ENCODE results near the gene PERM1.
A peak's percentile ranks its signal among the peaks of the same experiment; 100 is the strongest.
"Not testable (repeated sequence)": the region's sequence is repeated elsewhere in the genome, so short reads cannot be mapped to it uniquely, and the experiment has no call there.

Gene PERM1

GRCh38 chr1:1022302-1023009 is 40.6 kb upstream of the PERM1 start:
- DNase-seq, result no peak
- H3K36me3 ChIP-seq (ENCODE audit: control insufficient read depth, insufficient read depth, low read length), result no peaks in the 10 kb centered on the region
- H3K9me3 ChIP-seq (ENCODE audit: control insufficient read depth, low read length), result no peaks in the 10 kb centered on the region
- H3K27ac ChIP-seq (ENCODE audit: insufficient read depth, low read length, poor library complexity, severe bottlenecking), result no peak overlapping the region
- H3K4me1 ChIP-seq (ENCODE audit: control insufficient read depth, insufficient read depth, low read length, poor library complexity, severe bottlenecking), result peaks cover 19% of the 10 kb centered on the region
- no peaks in the 10 kb centered on the region for H3K27me3 ChIP-seq (replicated peaks; ENCODE audit: control insufficient read depth, insufficient read depth, low read length, poor library complexity, severe bottlenecking)
- no peak overlapping the region for H3K4me3 ChIP-seq (ENCODE audit: insufficient read depth, low read depth, low read length, poor library complexity, severe bottlenecking)

GRCh38 chr1:1021920-1022259 is 40.0 kb upstream of the PERM1 start:
- H3K36me3 ChIP-seq (ENCODE audit: control insufficient read depth, insufficient read depth, low read length), result no peaks in the 10 kb centered on the region
- H3K4me1 ChIP-seq (ENCODE audit: control insufficient read depth, insufficient read depth, low read length, poor library complexity, severe bottlenecking), result peaks cover 19% of the 10 kb centered on the region
- no peak overlapping the region for H3K4me3 ChIP-seq (ENCODE audit: insufficient read depth, low read depth, low read length, poor library complexity, severe bottlenecking)
- no peak overlapping the region for H3K27ac ChIP-seq (ENCODE audit: insufficient read depth, low read length, poor library complexity, severe bottlenecking)
- H3K27me3 ChIP-seq (replicated peaks; ENCODE audit: control insufficient read depth, insufficient read depth, low read length, poor library complexity, severe bottlenecking), result no peaks in the 10 kb centered on the region
- DNase-seq, result no peak
- no peaks in the 10 kb centered on the region for H3K9me3 ChIP-seq (ENCODE audit: control insufficient read depth, low read length)

- H3K9me3 ChIP-seq (ENCODE audit: control insufficient read depth, low read length), result no peaks in the 10 kb centered on the region
- no peak for DNase-seq
- H3K4me3 ChIP-seq (ENCODE audit: insufficient read depth, low read depth, low read length, poor library complexity, severe bottlenecking), result no peak overlapping the region
- peaks cover 19% of the 10 kb centered on the region for H3K4me1 ChIP-seq (ENCODE audit: control insufficient read depth, insufficient read depth, low read length, poor library complexity, severe bottlenecking)
- no peaks in the 10 kb centered on the region for H3K27me3 ChIP-seq (replicated peaks; ENCODE audit: control insufficient read depth, insufficient read depth, low read length, poor library complexity, severe bottlenecking)
- H3K36me3 ChIP-seq (ENCODE audit: control insufficient read depth, insufficient read depth, low read length), result no peaks in the 10 kb centered on the region
- H3K27ac ChIP-seq (ENCODE audit: insufficient read depth, low read length, poor library complexity, severe bottlenecking), result no peak overlapping the region
Observed at GRCh38 chr1:1021010-1021919, 39.4 kb upstream of the PERM1 start.

GRCh38 chr1:1020415-1021009 is 38.6 kb upstream of the PERM1 start:
- H3K36me3 ChIP-seq (ENCODE audit: control insufficient read depth, insufficient read depth, low read length), result no peaks in the 10 kb centered on the region
- no peak overlapping the region for H3K27ac ChIP-seq (ENCODE audit: insufficient read depth, low read length, poor library complexity, severe bottlenecking)
- DNase-seq, result no peak
- peaks cover 19% of the 10 kb centered on the region for H3K4me1 ChIP-seq (ENCODE audit: control insufficient read depth, insufficient read depth, low read length, poor library complexity, severe bottlenecking)
- no peaks in the 10 kb centered on the region for H3K27me3 ChIP-seq (replicated peaks; ENCODE audit: control insufficient read depth, insufficient read depth, low read length, poor library complexity, severe bottlenecking)
- H3K9me3 ChIP-seq (ENCODE audit: control insufficient read depth, low read length), result no peaks in the 10 kb centered on the region
- peak overlapping the region; percentile 25 for H3K4me3 ChIP-seq (ENCODE audit: insufficient read depth, low read depth, low read length, poor library complexity, severe bottlenecking)

GRCh38 chr1:1020000-1020404 is 38.1 kb upstream of the PERM1 start, which contains the start of gene AGRN:
Gene AGRN, plus strand, starts transcription at chr1:1020120. Its CDS starts 53 bp downstream, at chr1:1020173.
- Histone ChIP-seq H3K4me3 (ENCODE audit: insufficient read depth, low read depth, low read length, poor library complexity, severe bottlenecking) (peak within 1 kb of the TSS; percentile 29), H3K27me3 (replicated peaks; ENCODE audit: control insufficient read depth, insufficient read depth, low read length, poor library complexity, severe bottlenecking) (no peaks in the 10 kb centered on the region), H3K36me3 (ENCODE audit: control insufficient read depth, insufficient read depth, low read length) (no peaks in the 10 kb centered on the region), H3K27ac (ENCODE audit: insufficient read depth, low read length, poor library complexity, severe bottlenecking) (no peak within 1 kb of the TSS), H3K9me3 (ENCODE audit: control insufficient read depth, low read length) (no peaks in the 10 kb centered on the region), H3K4me1 (ENCODE audit: control insufficient read depth, insufficient read depth, low read length, poor library complexity, severe bottlenecking) (peaks cover 21% of the 10 kb centered on the region)
- DNase-seq, result no peak

- Histone ChIP-seq H3K4me1 (ENCODE audit: control insufficient read depth, insufficient read depth, low read length, poor library complexity, severe bottlenecking) (peaks cover 26% of the 10 kb centered on the region), H3K27me3 (replicated peaks; ENCODE audit: control insufficient read depth, insufficient read depth, low read length, poor library complexity, severe bottlenecking) (no peaks in the 10 kb centered on the region), H3K36me3 (ENCODE audit: control insufficient read depth, insufficient read depth, low read length) (no peaks in the 10 kb centered on the region), H3K4me3 (ENCODE audit: insufficient read depth, low read depth, low read length, poor library complexity, severe bottlenecking) (peak overlapping the region; percentile 29), H3K27ac (ENCODE audit: insufficient read depth, low read length, poor library complexity, severe bottlenecking) (no peak overlapping the region), H3K9me3 (ENCODE audit: control insufficient read depth, low read length) (no peaks in the 10 kb centered on the region)
- DNase-seq, result peak; percentile 60 to 64 (median 63)
Observed at GRCh38 chr1:1019122-1019999, 37.5 kb upstream of the PERM1 start.

- H3K27me3 ChIP-seq (replicated peaks; ENCODE audit: control insufficient read depth, insufficient read depth, low read length, poor library complexity, severe bottlenecking); DNase-seq; H3K9me3 ChIP-seq (ENCODE audit: control insufficient read depth, low read length); H3K4me3 ChIP-seq (ENCODE audit: insufficient read depth, low read depth, low read length, poor library complexity, severe bottlenecking); H3K36me3 ChIP-seq (ENCODE audit: control insufficient read depth, insufficient read depth, low read length); H3K27ac ChIP-seq (ENCODE audit: insufficient read depth, low read length, poor library complexity, severe bottlenecking): not testable (repeated sequence)
- H3K4me1 ChIP-seq (ENCODE audit: control insufficient read depth, insufficient read depth, low read length, poor library complexity, severe bottlenecking), result peaks cover 36% of the 10 kb centered on the region
Observed at GRCh38 chr1:1018321-1018685, 36.4 kb upstream of the PERM1 start.

- not testable (repeated sequence) for H3K4me3 ChIP-seq (ENCODE audit: insufficient read depth, low read depth, low read length, poor library complexity, severe bottlenecking); H3K27me3 ChIP-seq (replicated peaks; ENCODE audit: control insufficient read depth, insufficient read depth, low read length, poor library complexity, severe bottlenecking); H3K9me3 ChIP-seq (ENCODE audit: control insufficient read depth, low read length); DNase-seq; H3K27ac ChIP-seq (ENCODE audit: insufficient read depth, low read length, poor library complexity, severe bottlenecking); H3K36me3 ChIP-seq (ENCODE audit: control insufficient read depth, insufficient read depth, low read length)
- H3K4me1 ChIP-seq (ENCODE audit: control insufficient read depth, insufficient read depth, low read length, poor library complexity, severe bottlenecking), result peaks cover 33% of the 10 kb centered on the region
Observed at GRCh38 chr1:1017397-1018320, 35.8 kb upstream of the PERM1 start.
